GM12878 (cell line): ENCODE results near the gene SF3B2. TPM values are rescaled to one million over a fixed set of nuclear protein-coding genes. Genes with fewer than 3 reads are reported as not detected.

ENCODE experiments used
- ATAC-seq: fragments of 200-7000 bp; cut with Tn5 transposase; 3 replicates; pipeline ENCODE4 v1.9.1; 2020; ENCODE audit warnings: mild to moderate bottlenecking, moderate library complexity
- BruUV-seq: library from RNA; stranded (reverse); fragments of 400-500 nt; replicated peaks from 2 replicates; lab custom pipeline; 2021; lab: Mats Ljungman, UMichigan
- CTCF ChIA-PET: fragments of 300-600 bp; sonication (Branson Sonifier 250); formaldehyde crosslinking; extraction: SDS; loops from one replicate; lab custom pipeline; 2021; ENCODE audit warnings: inconsistent platforms; lab: Yijun Ruan, JAX
- POLR2A ChIA-PET: fragments of 350-600 bp; formaldehyde crosslinking; extraction: SDS; loops from one replicate; lab custom pipeline; 2021; ENCODE audit warnings: inconsistent platforms; lab: Charles Lee
- RAD21 ChIA-PET: fragments of 300-600 bp; sonication (Branson Sonifier 250); formaldehyde crosslinking; loops from one replicate; lab custom pipeline; 2023; ENCODE audit warnings: antibody characterized with exemption; ENCODE audit not compliant: unreplicated experiment; lab: Charles Lee
- SMC1A ChIA-PET: fragments of 300-600 bp; sonication (Branson Sonifier 250); formaldehyde crosslinking; loops from one replicate; lab custom pipeline; 2023; ENCODE audit not compliant: unreplicated experiment, uncharacterized antibody; lab: Charles Lee
- DNase-seq: peaks from one replicate; pipeline ENCODE4 v3.0.0-alpha.2; 2011; ENCODE audit warnings: low read depth, low spot score
- FAIRE-seq: peaks from 3 replicates; lab custom pipeline; 2011; peaks lifted over from hg19 to GRCh38; lab: Jason Lieb, UNC
- H2AFZ ChIP-seq: 2 replicates; pipeline ENCODE4 v1.6.0; 2011; ENCODE audit warnings: low read depth, low read length, control low read depth; ENCODE audit not compliant: control insufficient read depth
- H3K27ac ChIP-seq: 2 replicates; pipeline ENCODE4 v1.5.1; 2011; ENCODE audit warnings: control low read depth; ENCODE audit not compliant: control insufficient read depth, insufficient read depth
- H3K27me3 ChIP-seq, 2 experiments: replicated peaks in 1 of 2; 2 replicates each; pipeline versions ENCODE4 v1.6.0 to v1.6.1; 2011; ENCODE audit warnings: low read length in 1 of 2; ENCODE audit not compliant: control insufficient read depth in 2 of 2, insufficient read depth in 2 of 2
- H3K36me3 ChIP-seq, 2 experiments: 2 replicates each; pipeline ENCODE4 v1.5.1; 2011; ENCODE audit warnings: low read length in 1 of 2; ENCODE audit not compliant: control insufficient read depth in 2 of 2, insufficient read depth in 2 of 2
- H3K4me1 ChIP-seq: 2 replicates; pipeline ENCODE4 v1.6.1; 2011; ENCODE audit warnings: mild to moderate bottlenecking, low read length, moderate library complexity, mixed read lengths; ENCODE audit not compliant: control insufficient read depth, insufficient read depth
- H3K4me2 ChIP-seq: 2 replicates; pipeline ENCODE4 v1.6.0; 2011; ENCODE audit warnings: control low read depth; ENCODE audit not compliant: control insufficient read depth, insufficient read depth
- H3K4me3 ChIP-seq: fragments of 200-600 bp; sonication (generic); 2 replicates; pipeline ENCODE4 v1.5.1; 2016
- H3K79me2 ChIP-seq: 2 replicates; pipeline ENCODE4 v1.6.0; 2011; ENCODE audit warnings: low read length; ENCODE audit not compliant: control insufficient read depth, insufficient read depth
- H3K9ac ChIP-seq: 2 replicates; pipeline ENCODE4 v1.8.0; 2011; ENCODE audit warnings: low read length, control low read depth, mixed read lengths; ENCODE audit not compliant: control insufficient read depth, insufficient read depth
- H3K9me3 ChIP-seq: replicated peaks from 3 replicates; pipeline ENCODE4 v1.5.1; 2011; ENCODE audit warnings: mild to moderate bottlenecking, low read length; ENCODE audit not compliant: control insufficient read depth, insufficient read depth
- H4K20me1 ChIP-seq: 2 replicates; pipeline ENCODE4 v1.6.0; 2011; ENCODE audit not compliant: control insufficient read depth, insufficient read depth
- BCL11A ChIP-seq: IDR thresholded peaks from 2 replicates; pipeline ENCODE4 v1.6.1; 2011; ENCODE audit warnings: low read depth, low read length
- BRCA1 ChIP-seq: IDR thresholded peaks from 2 replicates; pipeline ENCODE4 v1.6.1; 2011; ENCODE audit warnings: low read depth, low read length, improper control_type of control experiment
- CTCF ChIP-seq, 3 experiments: IDR thresholded peaks in 2 of 3; conservative IDR thresholded peaks in 1 of 3; 2 replicates each; pipeline ENCODE4 v1.5.1; 2011; ENCODE audit warnings: low read depth in 3 of 3, low read length in 3 of 3, mild to moderate bottlenecking in 3 of 3, control low read depth in 2 of 3, moderate library complexity in 2 of 3, inconsistent platforms in 1 of 3, mixed read lengths in 1 of 3; ENCODE audit not compliant: control insufficient read depth in 2 of 3, insufficient read depth in 1 of 3; ENCODE audit errors: extremely low read depth in 1 of 3
- GABPA ChIP-seq: IDR thresholded peaks from 2 replicates; pipeline ENCODE4 v1.6.1; 2014; ENCODE audit warnings: antibody characterized with exemption, low read depth, mild to moderate bottlenecking, inconsistent platforms
- HCFC1 ChIP-seq: fragments of 150-350 bp; IDR thresholded peaks from 2 replicates; pipeline ENCODE4 v1.6.1; 2014; ENCODE audit warnings: low read length
- HDAC6 ChIP-seq: fragments of 200-600 bp; sonication (generic); IDR thresholded peaks from one replicate; pipeline ENCODE4 v1.8.0; 2017; ENCODE audit warnings: antibody characterized with exemption; ENCODE audit not compliant: unreplicated experiment
- KAT2A ChIP-seq: conservative IDR thresholded peaks from 2 replicates; pipeline ENCODE4 v1.6.1; 2011; ENCODE audit warnings: low read depth, low read length; ENCODE audit not compliant: control insufficient read depth
- MYC ChIP-seq: IDR thresholded peaks from 2 replicates; pipeline ENCODE4 v1.6.1; 2011; ENCODE audit warnings: mild to moderate bottlenecking, low read length, moderate library complexity, inconsistent platforms; ENCODE audit not compliant: insufficient read depth, insufficient replicate concordance, insufficient read length, severe bottlenecking
- NFXL1 ChIP-seq: fragments of 450-650 bp; IDR thresholded peaks from 2 replicates; pipeline ENCODE4 v1.6.1; 2017; ENCODE audit warnings: antibody characterized with exemption, mild to moderate bottlenecking, borderline replicate concordance
- NR2C2 ChIP-seq: IDR thresholded peaks from 2 replicates; pipeline ENCODE4 v1.6.1; 2011; ENCODE audit warnings: borderline replicate concordance, low read depth; ENCODE audit not compliant: control insufficient read depth, insufficient read length
- POLR2AphosphoS5 ChIP-seq: IDR thresholded peaks from 2 replicates; pipeline ENCODE4 v1.6.1; 2011; ENCODE audit warnings: mild to moderate bottlenecking, low read length, inconsistent platforms
- SIN3A ChIP-seq: IDR thresholded peaks from 2 replicates; pipeline ENCODE4 v1.6.1; 2012; ENCODE audit warnings: low read depth, low read length, improper control_type of control experiment
- SUPT20H ChIP-seq: IDR thresholded peaks from 2 replicates; pipeline ENCODE4 v1.6.1; 2011; ENCODE audit warnings: low read depth, mild to moderate bottlenecking, low read length, moderate library complexity, borderline replicate concordance; ENCODE audit not compliant: control insufficient read depth
- ZBTB40 ChIP-seq: fragments of 450-650 bp; IDR thresholded peaks from 2 replicates; pipeline ENCODE4 v1.6.1; 2016; ENCODE audit warnings: mild to moderate bottlenecking, moderate library complexity, borderline replicate concordance
- WGBS: methylation state at CpG from one replicate; pipeline ENCODE4 v1.1.6; 2016; ENCODE audit warnings: low lambda C conversion rate; ENCODE audit not compliant: insufficient replicate concordance, insufficient coverage; ENCODE audit errors: missing lambda C conversion rate; 5-methylcytosine and 5-hydroxymethylcytosine counted together
- in situ Hi-C: fragments of 300-500 bp; cut with MboI; formaldehyde crosslinking; loops from 9 replicates; pipeline ENCODE4 v1.14.3; 2018; ENCODE audit warnings: mixed read lengths
- intact Hi-C: fragments of 100-400 bp; cut with micrococcal nuclease; formaldehyde crosslinking; loops from one replicate; pipeline ENCODE4 v1.14.2; 2022; ENCODE audit not compliant: unreplicated experiment
- polyA plus RNA-seq, 11 experiments: library from polyadenylated mRNA; depleted of rRNA in 4 of 11; unstranded in 6 of 11; stranded (reverse) in 5 of 11; fragments of >200 nt; fragmentation: Nextera tagmentation in 4 of 11; fragmentation: Illumina TruSeq in 1 of 11; extraction: Ambion mirVana in 4 of 11; extraction: Trizol in 1 of 11; gene quantifications; 1 replicate in 1 of 11; 2 replicates in 10 of 11; pipeline versions ENCODE4 v1.2.1 to v1.2.3, GENCODE V29; 2011 to 2016; ENCODE audit warnings: inconsistent platforms in 2 of 11, missing spikeins in 2 of 11, low read depth in 1 of 11
- total RNA-seq, 4 experiments: library from RNA; depleted of rRNA in 3 of 4; stranded (reverse); fragments of >200 nt in 3 of 4; fragmentation: Illumina TruSeq in 1 of 4; extraction: Trizol in 1 of 4; gene quantifications; 2 replicates each; pipeline versions ENCODE4 v1.2.1 to v1.2.3, GENCODE V29; 2013 to 2021
- TF ChIP-seq, protein P1 (sequence below): fragments of 450-650 bp; IDR thresholded peaks from 2 replicates; pipeline ENCODE4 v1.6.1; 2016; ENCODE audit warnings: mild to moderate bottlenecking

Gene SF3B2
- total and polyA plus RNA-seq, 10 of the 15 experiments (the other 5 are each of a cell fraction or from before 2014, with no cell fraction given) = 56.3 to 245 (median 144) TPM

GRCh38 chr11:66056501-66056900 lies 4.3 kb downstream of the SF3B2 start (continued):
- TF ChIP-seq SIN3A = no peak
- no peak for TF ChIP-seq NFXL1
- no peak for TF ChIP-seq HCFC1
- TF ChIP-seq BCL11A = no peak
- TF ChIP-seq, protein P1, sequence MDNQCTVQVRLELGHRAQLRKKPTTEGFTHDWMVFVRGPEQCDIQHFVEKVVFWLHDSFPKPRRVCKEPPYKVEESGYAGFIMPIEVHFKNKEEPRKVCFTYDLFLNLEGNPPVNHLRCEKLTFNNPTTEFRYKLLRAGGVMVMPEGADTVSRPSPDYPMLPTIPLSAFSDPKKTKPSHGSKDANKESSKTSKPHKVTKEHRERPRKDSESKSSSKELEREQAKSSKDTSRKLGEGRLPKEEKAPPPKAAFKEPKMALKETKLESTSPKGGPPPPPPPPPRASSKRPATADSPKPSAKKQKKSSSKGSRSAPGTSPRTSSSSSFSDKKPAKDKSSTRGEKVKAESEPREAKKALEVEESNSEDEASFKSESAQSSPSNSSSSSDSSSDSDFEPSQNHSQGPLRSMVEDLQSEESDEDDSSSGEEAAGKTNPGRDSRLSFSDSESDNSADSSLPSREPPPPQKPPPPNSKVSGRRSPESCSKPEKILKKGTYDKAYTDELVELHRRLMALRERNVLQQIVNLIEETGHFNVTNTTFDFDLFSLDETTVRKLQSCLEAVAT = no peak
- no peak for TF ChIP-seq KAT2A
- no peak for TF ChIP-seq SUPT20H
- TF ChIP-seq HDAC6 = no peak
- TF ChIP-seq MYC = no peak

DNA sequence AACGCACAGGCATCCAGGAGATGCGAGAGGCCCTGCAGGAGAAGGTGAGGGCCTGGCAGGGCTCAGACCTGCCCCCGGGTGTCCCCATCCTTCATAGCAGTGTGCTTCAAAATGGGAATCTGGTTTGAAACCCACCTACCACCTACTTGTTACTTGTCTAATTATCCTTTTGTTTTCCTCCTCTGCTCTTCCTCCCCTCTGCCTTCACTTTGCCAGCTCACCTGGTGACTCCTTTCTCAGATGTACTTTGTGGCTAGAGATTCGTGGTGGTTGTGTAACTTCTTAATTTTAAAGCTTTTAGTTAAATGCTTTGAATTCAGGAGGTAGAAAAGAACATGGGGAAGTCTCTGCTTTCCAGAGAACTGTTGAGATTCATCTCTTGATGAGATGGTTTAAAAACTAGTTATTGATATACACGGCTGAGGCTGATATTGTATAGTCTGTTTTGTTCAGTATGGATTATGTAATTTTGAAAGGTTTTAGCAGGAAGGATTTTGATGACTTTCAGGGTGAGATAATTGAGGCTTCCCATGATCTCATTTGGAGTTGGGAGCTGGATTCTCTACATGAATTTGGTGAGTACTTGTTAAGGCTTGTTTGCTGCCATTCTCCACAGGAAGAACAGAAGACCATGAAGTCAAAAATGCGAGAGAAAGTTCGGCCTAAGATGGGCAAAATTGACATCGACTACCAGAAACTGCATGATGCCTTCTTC lies 8.0 kb downstream of the SF3B2 start:
- no TSS peak for BruUV-seq
- ChIA-PET CTCF (interaction anchor here (0.7 to 3.1 kb wide), 5 partner anchors 8 to 75 kb away, joined by 3 to 26 read pairs (median 5); no protein-coding TSS in a partner anchor), POLR2A (interaction anchor here (0.6 kb wide), 1 partner anchor 108 kb away, joined by 3 read pairs; no protein-coding TSS in a partner anchor), RAD21 (no interaction called here), SMC1A (interaction anchor here (0.9 to 2.0 kb wide), 4 partner anchors 8 to 75 kb away, joined by 3 to 8 read pairs (median 4); no protein-coding TSS in a partner anchor)
- FAIRE-seq (no peak), DNase-seq (no peak), ATAC-seq (no peak)
- Histone ChIP-seq H3K4me1 (no peaks in the 10 kb centered on the region), H3K27ac (no peak overlapping the region), H3K9ac (no peak overlapping the region), H3K36me3 (peaks cover 39 to 74% of the 10 kb centered on the region in 2 experiments), H3K4me2 (no peak overlapping the region), H2AFZ (no peak overlapping the region), H3K9me3 (peaks cover 6% of the 10 kb centered on the region; the same call in 2 of the 3 replicates), H4K20me1 (no peaks in the 10 kb centered on the region), H3K79me2 (peaks cover 5% of the 10 kb centered on the region), H3K27me3 (no peaks in the 10 kb centered on the region), H3K4me3 (no peak overlapping the region)
- WGBS = 83% methylated on average over 8 of the region's 8 CpGs
- in situ Hi-C loops = no loop called here
- intact Hi-C loops = no loop called here
- TF ChIP-seq GABPA (no peak), BRCA1 (no peak), POLR2AphosphoS5 (no peak), NR2C2 (no peak), ZBTB40 (no peak), CTCF (IDR thresholded peaks at IDR 0.05 in 2 of 3, conservative IDR thresholded peaks at IDR 0.05 in 1 of 3; ENCODE audit: control insufficient read depth in 2 of 3, extremely low read depth in 1 of 3, insufficient read depth in 1 of 3, low read depth in 3 of 3, low read length in 3 of 3) (no peak)
